GM19397 (cell line): ENCODE measurements around the gene SEMA3C.

ENCODE experiments used
- ATAC-seq: cut with Tn5 transposase; IDR thresholded peaks from one replicate; pipeline ENCODE4 v1.9.1; 2021; ENCODE audit warnings: mild to moderate bottlenecking, moderate library complexity; ENCODE audit not compliant: unreplicated experiment

Gene SEMA3C

DNA sequence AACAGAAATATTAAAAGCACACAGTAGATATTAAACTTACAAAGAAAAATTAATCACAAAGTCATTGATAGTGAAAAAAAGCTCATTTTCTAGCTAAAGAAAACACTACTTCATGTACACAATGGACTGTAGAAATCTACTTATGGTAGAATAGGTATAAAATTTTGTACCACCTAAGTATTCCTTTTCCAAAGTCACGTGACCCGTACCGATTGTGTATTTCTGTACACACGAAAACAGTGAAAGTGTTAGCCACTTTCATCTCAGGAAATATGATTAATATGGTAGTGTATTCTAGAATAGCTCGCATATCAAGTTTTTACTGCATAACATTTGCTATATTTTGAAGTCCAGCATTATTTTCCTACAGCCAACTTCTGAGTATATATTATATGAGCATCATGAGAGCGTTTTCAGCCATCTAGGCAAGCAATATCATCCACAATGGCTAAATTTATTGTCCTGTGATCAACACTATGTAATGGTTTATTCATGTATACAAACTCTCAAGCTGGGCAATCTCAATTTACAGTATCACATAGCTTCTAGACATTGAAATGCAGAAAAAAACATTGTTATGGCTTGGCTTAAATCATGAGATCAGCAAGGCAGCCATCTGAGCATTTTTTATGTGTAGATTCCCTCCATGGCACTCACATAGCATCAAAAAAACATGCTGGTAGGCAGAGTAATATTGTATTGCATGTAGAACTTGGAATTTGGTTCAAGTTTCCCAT, 165.7 kb downstream of the SEMA3C start:
- no peak for ATAC-seq

DNA sequence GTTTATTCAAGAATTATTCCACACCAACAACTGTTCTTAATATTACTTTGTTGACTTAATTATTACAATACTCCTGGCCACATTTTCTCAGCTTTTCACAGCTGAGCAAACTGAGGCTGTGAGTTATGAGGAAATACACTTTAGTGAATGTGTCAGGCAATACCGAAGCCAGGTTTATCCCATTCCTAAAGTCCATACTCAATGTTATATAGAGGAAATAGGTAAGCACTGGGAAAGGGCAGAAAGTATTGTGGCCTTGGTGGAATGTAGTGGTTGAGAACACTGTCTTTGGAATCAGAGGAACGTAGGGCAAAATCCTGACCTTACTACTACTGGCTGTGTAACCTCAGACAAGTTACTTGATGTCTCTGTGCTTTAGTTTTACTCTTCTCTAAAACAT, 169.6 kb downstream of the SEMA3C start:
- ATAC-seq, result no peak

DNA sequence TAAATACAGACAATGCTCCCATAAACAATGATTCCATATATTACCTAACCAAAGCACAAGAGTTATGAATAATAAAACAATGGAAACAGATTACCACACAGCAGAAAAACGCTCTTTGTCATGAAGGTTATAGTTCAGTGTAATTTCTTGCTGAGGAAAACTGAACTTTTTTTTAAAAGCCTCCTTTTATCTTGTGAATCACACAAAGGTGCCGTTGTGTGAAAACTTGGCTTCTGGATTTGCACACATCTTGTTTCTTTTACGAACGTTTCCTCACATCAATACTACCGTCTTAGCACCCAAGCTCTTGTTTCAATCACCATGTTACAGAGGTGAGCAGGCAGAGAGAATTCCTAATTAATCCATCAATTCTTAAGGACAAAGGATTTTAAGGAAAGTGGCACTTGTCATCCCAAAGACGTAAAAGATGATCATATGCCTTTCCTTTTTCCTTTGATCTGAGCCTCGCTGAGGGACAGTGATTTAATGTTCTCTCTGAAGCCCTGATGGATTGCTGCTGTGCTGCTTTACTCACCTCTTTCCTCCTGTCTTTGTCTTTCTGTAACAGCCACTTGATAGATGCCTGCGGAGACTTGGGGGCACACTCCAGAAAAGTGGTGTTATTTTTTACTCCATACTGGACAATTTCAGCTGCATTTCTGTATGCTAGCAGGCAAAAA, 170.3 kb downstream of the SEMA3C start:
- no peak for ATAC-seq

DNA sequence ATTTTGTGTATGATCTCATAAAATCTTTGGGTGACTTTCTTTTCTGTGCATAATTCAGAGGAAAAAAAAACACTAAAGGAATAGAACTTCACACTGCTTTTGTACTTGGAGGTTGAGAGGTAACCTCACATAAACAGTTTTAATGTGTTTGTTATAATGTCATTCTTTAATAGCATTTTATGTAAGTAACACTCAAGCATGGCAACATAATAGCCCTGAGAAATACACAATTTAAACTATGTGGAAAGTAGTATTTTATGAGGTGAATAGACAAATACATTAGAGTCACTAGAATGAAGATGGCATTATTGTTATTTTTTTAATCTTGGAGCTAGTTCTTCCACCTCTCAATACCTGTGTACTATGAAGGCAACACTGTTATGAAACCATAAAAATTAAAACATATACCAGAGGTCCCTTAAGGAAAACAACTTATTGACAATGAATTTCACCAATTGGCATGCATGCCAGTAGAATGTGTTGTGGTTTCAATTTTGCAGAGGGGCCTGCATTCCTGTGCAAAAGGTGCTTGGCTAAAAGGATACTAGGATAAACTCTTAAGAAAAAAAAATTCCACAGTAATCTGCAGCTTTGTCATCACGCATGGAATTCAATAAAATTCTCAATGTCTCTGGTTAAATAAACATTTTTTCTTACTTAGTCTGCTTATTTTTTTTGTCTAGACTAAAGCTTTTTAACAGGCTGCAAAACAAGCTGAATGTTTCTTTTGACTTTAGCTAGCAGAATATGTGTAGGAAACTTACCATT, 177.9 kb downstream of the SEMA3C start:
- no peak for ATAC-seq

DNA sequence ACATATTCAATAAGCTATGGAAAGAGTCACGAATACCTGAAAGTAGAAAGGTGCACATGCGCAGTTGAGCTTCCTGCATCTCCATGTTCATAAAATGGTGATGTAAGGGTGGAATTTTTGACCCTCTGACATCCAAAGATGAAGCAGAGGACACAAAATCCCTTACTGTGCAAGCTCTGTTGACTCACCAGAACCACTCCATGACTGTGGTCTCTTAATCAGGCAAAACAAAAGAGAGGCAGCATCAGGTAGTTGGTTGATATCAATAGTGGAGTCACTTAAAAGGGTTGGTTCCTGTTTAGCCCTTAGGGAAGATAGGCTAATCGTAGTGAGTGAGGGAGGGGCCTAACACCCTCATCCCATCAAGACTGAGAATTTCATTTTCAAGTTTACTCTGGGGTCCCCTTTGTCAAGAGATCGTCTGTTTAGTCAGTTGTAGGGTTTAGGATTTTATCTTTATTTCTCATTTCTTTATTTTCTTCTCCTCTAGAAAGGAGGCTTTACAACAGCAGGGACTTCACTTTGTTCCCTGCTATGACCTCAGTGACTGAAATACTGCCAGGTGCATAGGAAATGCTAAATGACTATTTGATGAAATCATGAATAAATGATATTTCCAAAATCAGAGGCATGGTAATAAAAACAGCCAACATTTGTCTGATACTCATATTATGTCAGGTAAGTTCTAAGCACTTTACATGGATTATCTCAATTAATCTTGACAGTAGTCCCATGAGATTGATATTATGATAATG, 182.3 kb downstream of the SEMA3C start:
- no peak for ATAC-seq

DNA sequence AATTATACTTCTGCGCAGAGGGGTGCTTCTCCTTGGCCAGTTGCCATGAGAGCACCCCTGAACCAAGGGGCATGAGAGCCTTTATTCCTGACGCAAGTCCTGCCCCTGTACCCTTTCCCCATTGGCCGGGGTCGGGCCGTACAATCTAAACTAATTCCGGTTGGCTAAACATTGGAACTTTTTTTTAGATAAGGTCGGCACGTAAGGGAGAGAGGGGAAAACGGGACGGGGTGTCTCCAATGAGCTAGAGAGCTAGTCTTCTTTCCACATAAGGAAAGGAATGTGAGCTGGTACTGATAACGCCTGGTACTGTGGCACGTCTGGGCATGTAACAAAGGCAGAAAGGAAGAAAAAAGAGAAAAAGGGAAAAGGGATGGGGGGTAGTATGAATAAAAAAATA, 183.5 kb downstream of the SEMA3C start:
- no peak for ATAC-seq

DNA sequence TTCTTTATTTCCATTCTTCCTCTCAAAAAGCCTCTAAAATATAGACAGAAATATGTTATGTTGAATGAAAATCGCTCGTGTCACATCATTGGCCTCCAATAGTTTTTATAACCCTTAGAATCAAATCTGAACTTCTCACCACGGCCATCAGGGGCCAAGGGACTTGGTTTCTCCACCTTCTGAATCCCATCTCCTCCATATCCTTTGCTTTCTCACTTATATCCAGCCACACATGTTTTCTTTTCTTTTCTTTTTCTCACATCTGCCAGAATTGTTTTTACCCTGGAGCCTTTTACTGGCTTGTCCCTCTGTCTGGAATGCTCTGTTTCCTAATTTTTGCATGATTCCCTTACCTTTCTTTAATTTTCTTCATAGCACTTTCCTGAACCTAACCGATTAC, 184.8 kb downstream of the SEMA3C start:
- no peak for ATAC-seq

DNA sequence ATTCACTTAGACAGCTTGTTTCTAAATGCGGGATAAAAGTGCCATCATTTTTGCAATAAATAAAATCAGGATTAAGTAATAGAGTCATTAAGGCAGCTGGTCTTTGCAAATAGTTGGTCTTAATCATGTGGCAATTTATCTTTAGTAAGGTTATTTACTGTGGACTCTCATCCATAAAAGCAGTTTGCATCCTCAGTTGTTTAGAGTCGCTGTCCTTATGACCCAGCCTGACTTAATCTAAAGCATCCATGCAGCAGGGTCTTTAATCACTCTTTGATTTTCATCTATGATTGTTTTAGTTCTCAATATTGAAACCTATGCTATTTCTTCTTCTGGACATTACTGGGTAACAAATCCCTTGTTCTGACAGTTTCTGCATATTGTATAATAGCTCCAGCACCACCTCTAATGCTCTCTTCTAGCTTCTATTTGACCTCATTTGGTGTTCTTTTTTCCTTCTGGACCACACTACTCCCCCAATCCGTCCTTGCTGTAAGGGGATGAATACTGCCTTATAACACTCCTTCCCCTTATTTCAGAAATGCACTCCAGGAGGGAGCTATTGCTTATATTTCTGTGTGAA, 185.4 kb downstream of the SEMA3C start:
- no peak for ATAC-seq

DNA sequence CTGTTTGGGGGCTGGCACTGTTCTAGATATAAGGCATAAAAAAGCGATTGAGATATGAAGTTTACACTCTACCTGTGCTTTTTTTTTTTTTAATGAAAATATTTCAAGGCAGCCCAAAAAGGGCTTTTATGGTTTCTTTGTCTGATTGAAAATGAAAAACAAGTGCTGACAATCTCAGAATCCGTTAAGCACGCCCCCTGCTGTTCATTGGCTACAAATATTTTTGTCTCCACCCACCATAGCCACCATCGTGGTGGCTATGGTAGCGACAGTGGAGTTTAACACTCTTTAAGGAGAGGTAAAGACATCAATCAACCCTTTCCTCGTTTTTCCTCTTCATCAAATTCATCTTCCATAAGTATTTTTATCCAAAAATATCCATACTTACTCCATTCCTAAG, 186.2 kb downstream of the SEMA3C start:
- ATAC-seq, result no peak

DNA sequence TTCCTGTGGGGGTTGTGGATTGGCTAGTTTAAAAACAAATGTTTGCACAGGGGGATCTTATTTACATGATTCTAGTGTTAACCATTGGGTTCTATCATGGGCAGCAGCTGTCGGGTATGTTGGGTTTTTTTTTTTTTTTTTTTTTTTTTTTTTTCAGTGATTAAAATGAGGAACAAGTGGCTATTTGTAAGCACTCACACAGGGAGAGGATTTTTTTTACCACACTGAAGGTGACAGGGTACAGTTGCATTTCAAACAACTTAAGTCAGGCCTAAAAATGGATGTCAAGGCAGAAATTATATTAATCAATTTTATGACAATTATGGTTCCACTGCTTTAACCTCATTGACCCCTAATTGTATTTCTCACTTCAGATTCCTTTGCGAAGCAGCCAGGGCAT, 187.6 kb downstream of the SEMA3C start:
- no peak for ATAC-seq

DNA sequence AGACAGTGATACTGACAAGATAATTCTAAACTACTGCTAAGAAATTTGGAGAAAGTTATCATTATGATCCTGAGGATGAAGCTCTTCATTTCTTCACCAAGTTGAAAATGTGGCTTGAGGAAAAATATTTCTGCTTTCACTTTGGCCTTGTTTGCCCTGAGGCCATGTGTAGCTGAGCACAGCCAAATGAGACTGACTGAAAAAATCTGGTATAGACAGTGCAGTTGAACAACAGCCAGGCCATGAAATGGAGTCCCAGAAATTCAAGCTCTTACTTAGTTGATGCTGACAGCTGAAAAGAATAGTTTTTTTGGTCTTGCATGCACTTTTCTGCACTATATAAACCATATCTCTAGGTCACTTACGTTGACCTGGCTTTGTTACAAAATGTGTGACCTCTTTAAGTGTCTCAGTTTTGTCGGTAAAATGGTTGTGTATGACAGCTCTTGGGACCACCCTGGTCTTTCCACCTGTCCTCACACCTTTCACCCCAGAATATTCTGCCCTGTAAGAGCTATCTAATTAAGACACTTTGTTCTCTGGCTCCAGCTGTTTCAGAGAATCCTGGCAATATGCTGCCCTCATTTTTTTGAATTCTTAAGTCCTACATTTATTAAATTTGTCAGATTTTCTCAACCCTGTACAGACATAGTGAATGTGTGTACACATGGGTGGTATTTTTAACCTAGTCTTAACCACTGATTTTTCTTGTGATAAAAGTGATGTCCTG, 189.1 kb downstream of the SEMA3C start:
- no peak for ATAC-seq

DNA sequence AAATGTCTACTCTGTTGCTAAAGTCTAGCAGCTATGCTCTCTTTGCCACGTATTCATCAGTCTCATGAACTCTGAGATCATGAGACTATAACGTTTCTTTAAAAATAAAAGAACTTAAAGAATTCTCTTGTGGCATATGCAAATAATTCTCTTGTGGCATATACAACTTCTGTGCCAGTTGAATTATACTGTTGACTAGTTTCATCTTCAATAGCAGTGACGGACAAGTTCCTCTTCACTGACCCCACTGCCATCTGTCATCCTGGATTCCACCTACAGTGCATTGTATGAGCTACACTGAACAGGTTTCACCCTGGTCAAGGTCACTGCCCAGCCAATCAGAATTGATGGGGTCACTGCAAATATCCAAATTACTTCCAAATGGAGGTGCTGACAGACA, 192.2 kb downstream of the SEMA3C start:
- ATAC-seq, result no peak

DNA sequence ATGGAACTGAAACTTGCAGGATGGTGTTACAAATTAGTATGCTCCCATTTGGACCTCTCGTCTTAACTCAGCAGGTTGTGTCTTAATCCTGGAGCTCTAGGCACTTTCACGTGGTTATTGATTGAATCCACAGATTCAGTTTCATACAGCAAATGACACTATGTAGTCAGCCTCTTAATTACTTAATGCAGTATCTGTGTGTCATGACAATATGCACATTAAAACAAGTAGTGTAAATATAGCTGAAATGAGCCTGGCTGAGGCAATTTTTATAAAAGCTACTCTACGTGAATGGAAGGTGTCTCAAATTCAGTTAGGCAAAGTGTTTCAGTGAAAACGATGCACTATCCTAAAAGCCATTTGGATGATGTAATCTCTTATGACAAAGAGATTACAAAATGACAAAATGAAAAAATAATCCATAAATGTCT, 193.7 kb downstream of the SEMA3C start:
- ATAC-seq, result no peak

DNA sequence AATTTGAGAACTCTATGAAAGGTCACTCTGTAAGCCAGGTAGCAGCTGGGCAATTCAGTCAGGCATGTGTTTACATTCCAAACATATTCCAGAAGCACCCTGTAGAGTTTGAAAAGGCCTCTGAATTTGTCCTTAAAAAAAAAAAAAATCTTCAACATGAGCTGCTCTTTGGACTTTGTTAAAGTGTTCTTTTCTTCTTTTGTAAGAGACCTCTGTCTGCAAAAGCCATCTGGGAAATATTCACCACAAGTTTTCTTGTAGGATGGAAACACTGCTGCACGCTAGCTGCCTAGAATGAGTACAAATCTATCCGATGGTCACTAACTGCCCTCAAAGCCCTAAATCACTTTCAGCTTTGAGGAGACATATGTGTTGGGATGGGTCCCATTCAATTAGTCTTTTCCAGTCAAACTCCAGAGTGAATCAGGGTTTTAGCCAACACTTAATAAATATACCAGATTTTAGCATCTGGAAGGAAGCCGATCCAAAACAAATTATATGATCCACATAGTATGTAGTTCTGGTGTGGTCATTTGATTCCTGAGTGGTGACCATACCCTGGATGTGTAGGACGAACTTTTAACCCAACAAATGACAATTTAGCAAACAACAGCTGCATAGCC, 194.5 kb downstream of the SEMA3C start:
- no peak for ATAC-seq

DNA sequence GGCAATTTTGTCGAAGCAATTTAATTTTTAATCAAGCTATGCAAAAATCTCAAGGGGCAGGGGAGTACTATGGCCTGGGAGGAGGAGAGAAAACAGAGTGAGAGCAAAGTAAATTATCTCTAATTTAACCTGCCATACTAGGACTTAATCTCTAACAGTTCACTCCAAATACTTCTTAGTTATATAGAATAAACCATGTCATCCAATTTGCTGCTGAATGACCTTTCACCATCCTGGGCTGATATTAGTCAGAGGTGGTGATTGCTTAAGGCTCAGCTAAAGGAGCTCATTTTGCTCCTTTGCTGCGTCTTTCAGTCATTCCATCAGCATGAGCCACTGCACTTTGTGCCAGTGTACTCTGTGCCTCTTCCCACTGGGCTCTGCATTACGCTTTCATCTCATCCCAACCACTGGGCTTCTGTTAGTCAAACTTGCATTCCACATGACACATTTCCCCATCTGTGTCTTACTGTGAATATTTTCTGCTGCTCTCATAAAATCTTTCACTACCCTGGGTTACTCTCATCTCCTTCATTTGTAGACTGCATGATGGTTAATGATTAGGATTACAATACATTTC, 196.1 kb downstream of the SEMA3C start:
- no peak for ATAC-seq

DNA sequence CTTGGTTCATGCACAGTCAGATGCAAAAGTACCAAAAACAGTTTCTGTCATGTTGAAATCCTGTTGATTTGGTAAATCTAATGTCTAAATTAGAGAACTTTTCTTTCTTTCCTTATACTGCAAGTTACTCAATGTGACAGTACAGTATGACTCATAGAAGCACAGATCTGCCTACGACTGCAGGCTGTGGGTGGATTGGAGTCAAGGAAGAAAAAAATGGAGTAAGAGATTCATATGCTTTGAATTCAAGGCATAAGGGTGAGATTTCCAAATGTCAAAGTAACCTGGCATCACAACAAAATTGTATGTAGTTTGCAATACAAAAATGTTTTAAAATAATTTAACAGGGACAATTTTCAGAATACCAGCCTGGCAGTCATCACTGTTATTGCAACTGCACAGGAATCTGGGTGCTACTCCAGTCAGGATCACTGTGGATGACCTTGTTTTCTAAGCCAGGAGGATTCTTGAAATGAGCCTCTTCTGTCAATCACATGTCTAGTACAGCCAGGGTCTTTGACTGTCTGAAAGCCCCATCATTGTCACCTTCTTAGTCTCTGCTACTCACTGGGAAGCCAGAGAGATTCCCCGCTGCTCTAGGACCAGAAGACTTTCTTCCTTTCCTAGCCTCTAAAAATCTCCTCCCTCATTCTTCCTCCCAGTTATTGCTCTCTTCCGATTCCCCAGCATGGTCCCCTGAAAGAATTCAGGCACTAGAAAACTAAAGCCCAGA, 196.8 kb downstream of the SEMA3C start:
- no peak for ATAC-seq

DNA sequence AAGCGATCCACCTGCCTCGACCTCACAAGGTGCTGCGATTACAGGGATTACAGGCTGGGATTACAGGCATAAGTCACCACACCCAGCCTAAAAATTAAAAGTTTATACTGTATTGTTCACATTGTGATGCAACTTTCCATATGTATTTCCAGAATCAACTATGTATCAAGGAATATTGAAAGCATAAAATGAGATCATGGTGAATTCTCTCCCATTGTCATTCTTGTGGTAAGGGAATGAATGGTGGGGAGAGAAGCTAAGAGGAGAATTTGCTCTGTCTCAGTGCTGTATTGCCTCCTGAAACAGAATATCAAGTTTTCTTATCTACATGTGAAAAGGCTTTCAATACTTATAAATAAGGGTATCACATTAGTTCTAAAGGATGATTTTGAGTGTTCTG, 198.7 kb downstream of the SEMA3C start:
- no peak for ATAC-seq

DNA sequence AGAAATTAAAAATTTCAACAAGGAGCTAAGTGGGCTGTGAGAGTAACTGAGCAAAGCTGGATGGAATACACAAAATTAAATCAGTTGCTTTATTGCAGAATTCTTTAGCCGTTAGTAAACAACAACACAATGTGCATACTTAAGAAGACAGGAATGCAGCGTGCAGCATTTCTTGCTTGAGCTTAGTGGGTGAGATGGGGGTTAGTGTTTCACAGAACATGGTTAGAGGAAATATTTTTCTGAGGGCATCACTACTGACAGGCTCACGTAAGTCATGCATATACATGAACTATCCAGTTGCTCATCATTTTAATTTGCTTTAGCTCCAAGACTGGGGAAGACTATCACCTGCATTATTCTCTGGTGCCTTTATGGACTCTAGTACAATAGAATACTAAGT, 199.6 kb downstream of the SEMA3C start:
- ATAC-seq, result no peak

DNA sequence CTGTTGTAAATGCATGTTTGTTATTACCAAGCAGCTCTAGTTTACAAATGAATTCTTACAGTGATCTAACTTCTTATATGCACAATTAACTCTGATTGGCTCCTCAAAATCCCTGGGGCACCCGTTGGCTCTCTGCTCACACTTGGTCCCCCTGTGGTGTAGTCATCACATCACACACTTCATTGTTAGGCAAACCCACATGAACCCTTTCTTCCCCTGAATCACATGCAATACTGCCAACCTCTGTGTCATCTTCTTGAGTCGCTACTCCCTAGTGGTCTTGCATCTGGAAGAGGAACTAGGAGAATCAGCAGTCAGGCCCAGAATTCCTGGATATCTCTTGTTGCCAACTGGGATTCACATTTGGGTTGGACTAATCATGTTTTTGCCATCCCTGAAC, 207.3 kb downstream of the SEMA3C start:
- no peak for ATAC-seq
